ENCODE data around the gene RETREG1.
"Not testable (repeated sequence)": the region's sequence is repeated elsewhere in the genome, so short reads cannot be mapped to it uniquely, and the experiment has no call there.

The RETREG1 gene

DNA sequence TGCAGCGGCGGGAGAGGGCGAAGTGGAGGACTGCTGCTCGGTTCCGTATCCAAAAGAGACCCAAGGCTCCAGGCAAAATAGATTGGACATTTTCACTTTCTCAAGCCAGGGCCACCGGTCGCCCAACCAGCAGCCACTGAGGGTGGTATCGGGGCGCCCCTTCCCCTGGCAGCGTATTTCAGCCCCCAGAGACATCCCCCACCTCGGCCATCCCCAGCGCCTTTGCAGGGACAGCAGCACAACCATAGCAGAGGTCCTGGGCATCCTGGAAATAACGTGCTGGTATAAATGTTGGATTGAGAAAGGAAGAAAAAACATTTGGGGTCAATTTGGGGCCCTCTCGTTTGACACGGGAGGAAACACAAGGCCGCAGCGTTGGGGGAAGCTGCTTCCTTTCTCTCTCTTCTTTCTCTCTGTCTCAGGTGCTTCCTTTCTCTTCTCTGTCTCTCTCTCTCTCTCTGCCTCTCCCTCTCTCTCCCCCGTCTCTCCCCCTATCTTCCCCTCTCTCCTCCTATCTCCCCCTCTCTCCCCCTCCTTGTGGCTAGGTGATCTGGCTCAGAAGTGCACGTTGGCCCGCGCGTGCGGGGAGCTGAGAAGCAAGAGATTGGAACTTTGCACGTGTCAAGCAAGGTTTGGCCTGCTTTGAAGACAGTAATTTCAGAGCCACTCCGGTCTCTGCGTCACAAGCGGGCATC, 624 bp upstream of the RETREG1 start:
- no peak for DNase-seq (ENCODE audit: low read depth in 2 of 3, low spot score in 2 of 3)

DNA sequence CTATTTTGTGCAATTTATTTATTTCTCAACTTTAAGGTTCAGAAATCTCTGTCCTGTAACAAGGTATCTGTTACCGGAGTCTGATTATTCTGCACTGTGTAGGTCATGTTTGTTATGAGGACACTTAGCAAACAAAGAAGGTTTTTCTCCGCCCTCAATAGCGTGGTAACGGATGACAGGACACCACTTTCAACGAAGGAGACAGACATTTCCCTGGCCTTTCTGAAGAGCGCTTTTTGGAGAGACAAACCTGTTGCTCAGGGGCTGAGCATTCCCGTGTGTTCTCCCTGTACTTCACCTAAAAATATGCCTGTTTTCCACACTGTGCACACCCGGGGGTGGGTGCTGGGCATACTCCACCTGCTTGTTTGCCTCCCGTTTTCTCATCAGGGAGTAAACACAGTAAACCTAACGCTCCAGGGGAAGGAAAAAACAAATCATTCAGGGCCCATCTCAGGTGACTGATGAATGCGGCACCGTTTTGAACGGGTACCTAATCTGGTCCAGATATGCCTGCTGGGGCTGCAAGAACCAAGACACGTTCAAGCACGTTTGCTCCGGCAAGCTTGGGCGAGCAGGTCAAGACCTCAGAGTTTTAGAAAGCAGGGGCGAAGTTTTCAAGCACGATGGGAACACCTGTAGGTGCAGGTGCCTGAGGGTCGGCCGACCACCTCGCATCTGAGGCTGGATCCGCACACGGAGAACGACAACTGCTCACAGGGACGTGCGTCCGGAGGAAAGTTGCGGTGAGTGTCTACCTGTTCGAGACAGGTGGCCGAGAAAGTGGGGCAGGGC, 859 bp downstream of the RETREG1 start:
- DNase-seq (ENCODE audit: low read depth in 2 of 3, low spot score in 2 of 3), result no peak

DNA sequence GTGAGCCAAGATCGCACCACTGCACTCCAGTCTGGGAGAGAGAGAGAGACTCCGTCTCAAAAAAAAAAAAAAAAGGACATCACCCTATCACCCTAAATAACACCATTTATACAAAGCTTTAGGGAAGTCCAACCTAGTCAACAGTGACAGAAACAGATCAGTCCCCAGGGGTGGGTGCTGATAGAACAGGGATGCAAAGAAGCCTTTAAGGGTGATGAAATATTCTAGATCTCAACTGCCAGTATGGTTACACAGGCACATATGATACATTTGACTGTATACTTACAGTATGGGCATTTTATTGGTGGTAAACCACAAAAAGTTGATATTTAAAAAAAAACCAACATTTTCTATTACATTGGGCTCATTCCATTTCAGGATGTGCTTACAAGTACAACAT, 4.8 kb downstream of the RETREG1 start:
- DNase-seq (ENCODE audit: low read depth in 2 of 3, low spot score in 2 of 3), result no peak

DNA sequence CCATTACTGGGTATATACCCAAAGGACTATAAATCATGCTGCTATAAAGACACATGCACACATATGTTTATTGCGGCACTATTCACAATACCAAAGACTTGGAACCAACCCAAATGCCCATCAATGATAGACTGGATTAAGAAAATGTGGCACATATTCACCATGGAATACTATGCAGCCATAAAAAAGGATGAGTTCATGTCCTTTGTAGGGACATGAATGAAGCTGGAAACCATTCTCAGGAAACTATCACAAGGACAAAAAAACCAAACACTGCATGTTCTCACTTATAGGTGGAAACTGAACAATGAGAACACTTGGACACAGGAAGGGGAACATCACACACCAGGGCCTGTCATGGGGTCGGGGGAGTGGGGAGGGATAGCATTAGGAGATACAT, 5.9 kb downstream of the RETREG1 start:
- not testable (repeated sequence) for DNase-seq (ENCODE audit: low read depth in 2 of 3, low spot score in 2 of 3)

DNA sequence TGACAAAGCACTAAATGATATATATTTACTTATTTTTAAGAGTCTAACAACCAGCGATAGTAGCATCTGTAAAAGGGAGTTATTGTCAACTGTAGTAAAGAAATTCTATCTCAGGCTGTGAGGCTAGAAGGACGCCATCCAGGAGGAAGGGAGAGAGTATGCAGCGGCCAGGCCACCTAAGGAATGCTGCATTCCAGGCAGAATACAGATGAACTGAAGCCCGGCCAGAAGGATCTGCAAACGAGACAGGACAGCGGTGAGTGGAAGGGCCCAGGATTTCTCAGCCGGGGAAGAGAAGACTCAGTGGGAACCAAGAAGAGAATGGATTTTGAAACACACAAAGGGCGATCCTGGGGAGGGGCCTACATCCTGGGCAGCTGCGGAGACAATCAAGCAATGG, 7.4 kb downstream of the RETREG1 start:
- DNase-seq (ENCODE audit: low read depth in 2 of 3, low spot score in 2 of 3), result no peak

DNA sequence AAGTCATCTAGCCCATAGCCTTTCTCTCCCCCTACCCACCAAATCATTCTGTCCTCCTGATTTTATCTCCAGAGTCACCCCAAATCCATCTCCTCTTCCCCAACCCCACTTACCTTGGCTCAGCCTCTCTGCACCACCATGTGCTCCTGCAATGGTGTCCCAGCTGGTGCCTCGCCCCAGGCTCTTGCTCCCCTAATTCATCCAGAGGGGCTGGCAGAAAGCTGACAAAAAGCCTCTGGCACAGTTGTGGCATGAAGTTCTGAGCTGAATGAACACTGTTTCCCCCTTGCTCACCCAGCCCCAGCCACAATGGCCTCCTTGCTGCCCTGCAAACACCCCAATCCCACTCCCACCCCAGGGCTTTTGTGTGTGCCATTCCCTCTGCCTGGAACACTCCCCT, 10.2 kb downstream of the RETREG1 start:
- DNase-seq (ENCODE audit: low read depth in 2 of 3, low spot score in 2 of 3), result no peak

DNA sequence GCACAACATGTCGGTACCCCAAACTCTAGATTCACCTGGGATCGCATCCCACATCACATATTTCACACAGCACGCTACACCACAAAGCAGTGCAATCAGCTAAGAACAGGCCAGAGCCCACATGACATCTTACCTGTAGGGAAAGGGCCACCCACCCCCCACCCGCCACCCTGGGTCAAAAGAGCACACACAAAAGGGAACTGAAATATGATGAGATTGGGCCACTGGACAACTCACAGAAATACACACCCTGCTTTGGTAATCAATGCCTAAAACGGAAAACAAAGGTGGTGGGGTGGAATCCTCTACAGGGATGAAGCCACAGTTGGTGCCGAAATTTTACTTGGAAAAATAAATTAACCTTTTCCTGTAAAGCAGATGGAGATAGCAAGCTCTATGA, 13.1 kb downstream of the RETREG1 start:
- DNase-seq (ENCODE audit: low read depth in 2 of 3, low spot score in 2 of 3), result no peak

DNA sequence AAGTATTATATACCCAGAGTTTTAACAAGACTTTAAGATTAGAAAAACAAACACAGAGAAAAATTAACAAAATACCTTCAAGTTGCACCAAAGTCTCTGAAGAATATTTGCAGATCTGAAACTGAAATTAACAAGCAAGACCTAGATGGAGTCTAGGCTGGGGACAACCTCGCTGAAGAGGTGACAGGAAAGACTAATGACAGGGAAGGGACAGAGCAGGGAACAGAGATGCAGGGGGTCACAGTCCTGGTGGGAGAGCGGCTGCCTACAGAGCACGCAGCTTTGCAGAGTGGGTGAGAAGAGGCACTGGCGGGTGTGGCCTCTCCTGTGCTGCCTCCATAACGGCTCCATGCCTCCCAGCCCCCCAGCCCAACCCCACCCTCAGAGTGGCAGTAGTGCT, 13.5 kb downstream of the RETREG1 start:
- DNase-seq (ENCODE audit: low read depth in 2 of 3, low spot score in 2 of 3), result no peak

DNA sequence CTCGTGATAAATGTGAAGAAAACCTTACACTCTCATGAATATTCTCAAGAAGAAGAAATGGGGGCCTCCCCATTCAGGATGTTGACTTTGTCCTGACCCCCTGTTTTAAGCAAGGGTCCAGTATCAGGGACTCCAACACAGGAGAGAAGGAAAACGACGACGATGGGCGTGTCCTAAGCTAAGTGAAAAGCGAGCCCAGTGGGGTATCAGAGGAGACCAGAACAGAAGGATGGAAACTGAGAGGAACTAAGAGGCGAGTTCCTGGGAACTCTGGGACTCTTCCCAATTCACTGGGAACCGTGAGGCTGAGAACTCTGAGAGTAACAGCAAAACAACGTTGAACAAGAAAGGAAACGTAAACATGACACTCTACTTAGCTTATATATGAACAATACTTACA, 14.6 kb downstream of the RETREG1 start:
- DNase-seq (ENCODE audit: low read depth in 2 of 3, low spot score in 2 of 3), result no peak

DNA sequence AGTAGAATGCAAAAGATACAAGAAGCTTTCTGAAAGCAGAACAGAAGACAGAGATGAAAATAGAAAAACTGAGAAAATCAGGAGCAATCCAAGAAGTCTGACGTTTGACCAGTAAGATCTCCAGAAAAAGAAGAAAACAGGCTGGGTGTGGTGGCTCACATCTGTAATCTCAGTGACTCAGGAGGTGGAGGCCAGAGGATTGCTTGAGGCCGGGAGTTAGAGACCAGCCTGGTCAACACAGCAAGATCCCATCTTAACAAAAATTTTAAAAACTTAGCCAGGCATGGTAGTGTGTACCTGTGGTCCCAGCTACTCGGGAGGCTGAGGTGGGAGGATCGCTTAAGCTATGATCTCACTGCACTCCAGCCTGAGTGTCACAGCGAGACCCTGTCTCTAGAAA, 15.9 kb downstream of the RETREG1 start:
- no peak for DNase-seq (ENCODE audit: low read depth in 2 of 3, low spot score in 2 of 3)

DNA sequence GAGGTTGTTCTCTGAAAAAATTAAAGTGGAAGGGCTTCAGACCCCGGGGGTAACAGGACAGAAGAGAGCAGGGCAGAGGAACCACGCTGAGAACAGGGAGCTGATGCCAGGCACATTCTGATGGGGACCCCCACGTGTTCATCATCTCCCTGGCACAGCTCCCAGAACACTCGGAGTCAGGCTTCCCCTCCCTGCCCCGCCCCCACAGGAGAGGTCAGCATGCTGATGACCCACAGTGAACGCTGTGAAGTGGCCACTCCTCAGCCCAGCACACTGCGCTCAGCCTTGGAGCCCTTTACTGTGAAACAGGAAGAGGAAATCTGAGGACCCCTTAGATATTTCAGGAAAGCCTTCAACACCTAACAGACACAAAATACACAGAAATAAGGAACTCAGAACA, 16.4 kb downstream of the RETREG1 start:
- DNase-seq (ENCODE audit: low read depth in 2 of 3, low spot score in 2 of 3), result no peak

DNA sequence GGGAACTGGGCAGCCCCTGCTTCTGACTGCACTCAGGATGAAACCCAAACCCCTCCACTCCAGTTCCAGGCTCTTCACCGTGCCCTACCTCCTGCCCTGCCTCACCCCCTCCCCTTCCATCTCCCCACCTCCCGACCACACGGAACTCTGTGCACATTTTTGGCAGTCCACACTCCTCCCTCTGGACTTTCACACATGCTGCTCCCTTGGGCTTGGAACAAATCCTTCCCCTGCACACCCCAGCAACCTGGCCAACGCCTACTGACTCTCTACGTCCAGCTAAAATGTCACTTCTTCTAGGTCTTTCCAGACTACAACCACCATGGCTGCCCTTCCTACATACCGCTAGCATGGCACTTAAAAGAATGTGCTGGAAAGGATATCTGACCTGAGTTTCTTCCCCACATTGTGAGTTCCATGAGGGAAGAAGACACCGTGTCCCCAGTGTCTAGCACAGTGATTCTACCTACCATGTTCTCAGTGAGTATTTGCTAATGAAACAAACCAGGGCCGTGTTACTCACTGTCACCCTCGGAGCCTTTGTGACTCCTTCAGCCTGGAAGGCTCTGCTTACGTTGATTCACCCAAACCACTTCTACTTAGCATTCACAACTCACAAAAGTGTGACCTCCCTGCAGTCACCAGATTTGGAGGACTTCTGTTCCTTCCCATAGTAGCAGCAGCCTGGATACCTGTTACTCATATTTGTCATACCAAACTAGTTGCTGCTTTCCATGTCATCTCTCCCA, 18.7 kb downstream of the RETREG1 start:
- no peak for DNase-seq (ENCODE audit: low read depth in 2 of 3, low spot score in 2 of 3)

DNA sequence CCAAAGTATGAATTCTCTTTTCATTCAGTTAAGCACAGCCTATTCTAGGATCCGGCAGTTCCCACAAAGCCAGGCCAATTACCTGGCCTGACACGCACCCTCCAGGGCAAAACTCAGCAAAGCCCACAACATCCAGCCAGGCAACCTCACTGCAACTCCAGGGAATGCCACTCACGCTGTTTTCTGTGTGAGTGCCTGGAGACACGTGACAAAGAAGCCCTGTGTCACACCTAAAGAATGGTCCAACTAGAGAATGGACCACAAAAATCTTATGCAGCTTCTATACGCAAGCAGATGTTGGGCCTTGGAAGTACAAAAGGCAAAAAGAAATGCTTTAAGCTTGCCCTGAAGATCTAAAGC, 20.2 kb downstream of the RETREG1 start:
- DNase-seq (ENCODE audit: low read depth in 2 of 3, low spot score in 2 of 3), result no peak

DNA sequence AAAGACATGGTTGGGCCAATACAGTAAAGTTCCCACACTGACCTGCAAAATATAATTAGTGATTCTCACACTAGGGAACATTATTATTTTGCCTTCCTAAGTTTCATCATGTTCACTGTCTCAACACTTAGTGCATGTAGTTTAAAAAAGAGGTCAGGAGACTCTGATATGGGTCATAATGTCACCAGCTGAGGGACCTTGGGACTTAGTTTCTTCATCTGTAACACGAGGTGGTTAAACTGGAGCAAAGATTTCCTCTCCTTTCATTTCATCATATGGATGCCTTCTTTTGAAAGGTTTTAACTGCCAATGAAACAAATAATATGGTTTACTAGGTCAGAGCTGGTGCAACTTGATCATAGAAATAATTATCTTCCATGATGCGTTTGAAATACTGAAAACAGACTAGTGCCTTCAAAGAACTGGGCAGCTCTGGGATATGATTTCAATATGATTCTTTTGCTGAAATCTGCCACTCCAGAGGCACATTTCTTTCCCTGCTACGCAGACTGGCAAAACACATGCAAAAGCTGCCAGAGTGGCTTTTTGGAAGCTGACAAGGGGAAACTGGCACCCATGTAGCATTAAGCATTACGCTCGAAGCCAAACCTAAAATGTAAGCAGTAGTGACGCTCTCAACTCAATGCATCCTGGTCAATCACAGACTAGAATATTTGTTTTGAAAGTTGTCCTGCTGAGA, 20.8 kb downstream of the RETREG1 start:
- DNase-seq (ENCODE audit: low read depth in 2 of 3, low spot score in 2 of 3), result no peak

DNA sequence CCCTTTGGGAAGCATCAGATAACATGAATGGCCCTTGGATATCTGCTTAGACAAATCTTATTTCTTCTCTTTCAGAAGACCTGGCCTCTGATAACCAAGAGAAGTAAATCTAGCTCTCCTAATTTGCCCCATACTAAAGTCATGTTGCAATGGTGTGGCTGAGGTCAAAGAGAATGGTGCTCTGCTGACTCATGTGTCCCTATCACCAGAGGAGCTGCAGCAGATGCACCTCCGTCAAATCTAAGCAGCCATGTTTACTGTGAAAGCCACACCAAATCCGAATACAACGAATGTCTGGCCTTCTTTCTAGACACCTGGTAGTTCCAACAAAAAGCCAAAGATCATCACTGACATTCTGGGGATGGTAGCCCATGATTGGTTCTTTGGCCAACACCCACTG, 23.2 kb downstream of the RETREG1 start:
- DNase-seq (ENCODE audit: low read depth in 2 of 3, low spot score in 2 of 3), result no peak

DNA sequence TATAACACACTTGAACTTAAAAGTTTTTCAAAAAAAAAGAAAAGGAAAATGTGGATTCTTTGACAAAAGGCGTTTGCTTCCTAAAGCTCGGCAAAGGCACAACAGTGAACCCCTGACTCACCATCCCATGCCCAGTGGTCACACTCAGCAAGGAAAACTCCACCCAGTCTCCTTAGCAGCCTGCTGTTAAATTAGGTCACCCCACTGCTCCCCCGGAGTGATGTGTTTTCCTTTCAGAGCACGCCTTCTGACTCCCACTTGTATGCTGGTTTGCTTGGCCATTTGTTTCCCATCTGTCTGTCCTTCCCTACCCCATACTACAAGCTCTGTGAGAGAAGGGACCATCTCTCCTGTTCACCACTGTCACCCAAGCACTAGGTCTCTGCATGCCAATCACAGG, 23.8 kb downstream of the RETREG1 start:
- no peak for DNase-seq (ENCODE audit: low read depth in 2 of 3, low spot score in 2 of 3)

DNA sequence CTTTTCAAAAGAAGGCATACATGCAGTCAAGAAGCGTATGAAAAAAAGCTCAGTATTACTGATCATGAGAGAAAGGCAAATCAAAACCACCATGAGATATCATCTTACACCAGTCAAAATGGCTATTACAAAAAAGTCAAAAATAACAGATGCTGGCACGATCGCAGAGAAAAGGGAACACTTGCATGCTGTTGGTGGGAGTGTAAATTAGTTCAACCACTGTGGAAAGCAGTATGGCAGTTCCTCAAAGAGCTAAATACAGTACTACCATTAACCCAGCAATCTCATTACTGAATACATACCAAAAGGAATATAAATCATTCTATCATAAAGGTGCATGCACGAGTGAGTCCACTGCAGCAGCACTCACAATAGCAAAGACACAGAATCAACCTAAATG, 24.5 kb downstream of the RETREG1 start:
- no peak for DNase-seq (ENCODE audit: low read depth in 2 of 3, low spot score in 2 of 3)

DNA sequence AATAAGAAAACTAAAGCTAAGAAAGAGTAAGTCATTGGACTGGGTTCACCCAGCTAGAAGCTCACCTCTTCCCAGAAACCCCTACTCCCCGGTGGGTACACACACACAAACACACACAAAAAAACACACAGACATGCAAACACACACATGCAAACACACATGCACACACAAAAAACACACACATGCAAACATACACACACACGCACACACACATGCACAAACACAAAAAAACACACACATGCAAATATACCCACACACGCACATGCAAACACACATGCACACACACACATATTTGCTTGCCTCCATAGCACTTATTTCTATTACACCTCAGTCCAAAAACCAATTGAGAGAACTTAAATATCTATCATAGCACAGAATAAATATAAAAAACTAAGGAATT, 26.1 kb downstream of the RETREG1 start:
- no peak for DNase-seq (ENCODE audit: low read depth in 2 of 3, low spot score in 2 of 3)

DNA sequence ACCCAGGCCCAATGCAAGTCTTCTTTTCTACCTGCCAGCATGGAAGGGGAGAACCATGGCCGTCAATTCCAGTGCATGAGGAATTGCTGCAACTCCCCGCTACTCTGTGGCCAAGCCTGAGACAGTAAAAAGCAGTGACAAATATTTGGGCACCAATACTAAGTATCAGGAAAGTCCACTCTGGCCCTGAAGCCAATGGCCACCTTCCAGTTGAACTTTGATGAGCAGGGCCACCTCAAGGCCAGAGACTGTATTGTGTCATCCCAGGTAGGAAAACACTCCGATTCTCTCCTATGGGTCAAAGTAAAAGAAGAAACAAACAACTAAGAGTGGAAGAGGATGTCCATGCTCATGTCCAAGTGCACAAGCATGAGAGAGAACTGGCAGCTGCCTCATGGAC, 27.1 kb downstream of the RETREG1 start:
- DNase-seq (ENCODE audit: low read depth in 2 of 3, low spot score in 2 of 3), result no peak

DNA sequence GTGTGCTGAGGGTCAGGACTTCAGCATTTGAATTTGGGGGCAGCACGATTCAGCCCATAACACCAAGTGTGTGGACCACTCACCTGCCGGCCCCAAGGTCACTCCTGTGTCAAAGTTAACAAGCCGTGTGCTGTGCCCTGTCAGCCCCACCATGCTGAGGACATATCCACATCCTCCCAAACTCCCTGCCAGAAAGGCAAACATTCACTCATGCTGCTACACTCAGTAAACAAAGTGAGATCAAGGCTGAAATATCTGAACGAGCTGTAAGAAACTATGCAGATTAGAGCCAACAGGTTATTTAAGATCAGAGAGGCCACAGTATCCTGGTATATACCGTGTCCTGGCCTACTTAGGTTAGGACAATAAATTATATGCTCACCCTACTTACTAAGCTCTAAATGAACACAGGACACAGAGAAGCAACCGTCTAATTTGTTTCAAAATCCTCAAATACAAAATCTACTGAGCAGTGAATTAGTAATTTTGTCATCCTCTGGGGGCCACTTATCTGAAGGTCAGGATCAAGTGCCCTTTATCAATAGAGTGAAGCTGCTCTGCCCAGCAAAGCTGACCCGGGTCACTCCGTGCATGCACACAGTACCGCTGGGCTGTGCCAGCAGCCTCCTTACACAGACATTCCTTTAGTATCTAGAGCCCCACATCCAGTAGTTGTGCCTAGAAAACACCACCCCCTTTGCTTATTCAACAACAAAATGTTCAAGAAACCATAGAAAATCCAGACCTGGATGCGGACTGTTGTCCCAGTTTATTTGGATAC, 28.2 kb downstream of the RETREG1 start:
- DNase-seq (ENCODE audit: low read depth in 2 of 3, low spot score in 2 of 3), result no peak

DNA sequence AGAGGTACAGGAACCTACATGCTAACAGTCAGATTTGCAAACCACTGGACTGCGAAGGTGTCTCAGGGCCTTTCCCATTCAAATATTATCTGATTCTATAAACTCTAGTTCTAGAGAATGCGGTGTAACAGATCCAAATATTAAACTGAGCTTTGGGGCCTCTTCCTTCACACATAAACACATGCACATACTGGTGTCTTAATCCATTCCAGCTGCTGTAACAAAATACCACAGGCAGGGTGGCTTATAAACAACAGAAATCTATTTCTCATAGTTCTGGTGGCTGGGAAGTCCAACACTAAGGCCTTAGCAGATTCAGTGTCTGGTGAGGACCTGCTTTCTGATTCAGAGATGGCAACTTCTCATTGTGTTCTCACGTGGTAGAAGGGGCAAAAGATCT, 30.2 kb downstream of the RETREG1 start:
- no peak for DNase-seq (ENCODE audit: low read depth in 2 of 3, low spot score in 2 of 3)
